Stimulated activated CD4-positive, alpha-beta T cell treated with anti-CD3 and anti-CD28 coated beads, Interleukin-1b, Interleukin-23, amount 100 ng/mL, for 24 hours (primary cell): ENCODE measurements around the gene SLC25A28.
"Not testable (repeated sequence)": the region's sequence is repeated elsewhere in the genome, so short reads cannot be mapped to it uniquely, and the experiment has no call there.

Experiments
- DNase-seq, 4 experiments: peaks; one replicate each; pipeline ENCODE4 v3.0.0-alpha.2; 2020; ENCODE audit warnings: low read depth in 4 of 4, low spot score in 1 of 4

SLC25A28 gene

DNA sequence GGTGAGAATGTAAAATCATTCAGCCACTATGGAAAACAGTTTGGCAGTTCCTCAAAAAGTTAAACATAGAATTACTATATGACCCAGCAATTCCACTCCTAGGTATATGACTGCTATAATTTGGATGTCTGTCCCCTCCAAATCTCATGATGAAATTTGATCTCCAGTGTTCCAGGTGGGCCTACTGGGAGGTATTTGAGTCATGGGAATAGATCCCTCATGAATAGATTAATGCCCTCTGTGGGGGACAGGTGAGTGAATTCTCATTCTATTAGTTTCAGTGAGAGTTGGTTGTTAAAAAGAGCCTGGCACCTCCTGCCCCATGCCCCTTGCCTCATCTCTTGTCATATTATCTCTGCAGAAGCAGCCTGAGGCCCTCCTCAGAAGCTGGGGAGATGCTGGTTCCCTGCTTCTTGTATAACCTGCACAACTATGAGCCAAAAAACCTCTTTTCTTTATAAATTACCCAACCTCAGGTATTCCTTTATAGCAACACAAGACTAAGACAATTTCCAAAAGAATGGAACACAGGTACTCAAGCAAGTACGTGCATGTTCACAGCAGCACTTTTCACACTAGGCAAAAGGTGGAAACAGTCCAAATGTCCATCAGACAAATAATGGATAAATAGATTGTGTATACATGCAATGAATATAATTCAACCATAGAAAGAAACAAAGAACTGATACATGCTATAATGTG is 8.8 kb upstream of the SLC25A28 start:
- DNase-seq, result no peak

DNA sequence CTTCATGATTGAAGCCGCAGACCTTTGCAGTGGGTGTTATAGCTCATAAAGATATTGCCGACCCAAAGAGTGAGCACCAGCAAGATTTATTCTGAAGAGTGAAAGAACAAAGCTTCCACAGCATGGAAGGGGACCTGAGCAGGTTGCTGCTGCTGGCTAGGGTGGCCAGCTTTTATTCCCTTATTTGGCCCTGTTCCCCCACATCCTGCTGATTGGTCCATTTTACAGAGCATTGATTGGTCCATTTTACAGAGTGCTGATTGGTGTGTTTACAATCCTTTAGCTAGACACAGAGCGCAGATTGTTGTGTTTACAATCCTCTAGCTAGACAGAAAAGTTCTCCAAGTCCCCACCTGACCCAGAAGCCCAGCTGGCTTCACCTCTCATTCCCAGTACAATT is 4.9 kb upstream of the SLC25A28 start:
- not testable (repeated sequence) for DNase-seq

DNA sequence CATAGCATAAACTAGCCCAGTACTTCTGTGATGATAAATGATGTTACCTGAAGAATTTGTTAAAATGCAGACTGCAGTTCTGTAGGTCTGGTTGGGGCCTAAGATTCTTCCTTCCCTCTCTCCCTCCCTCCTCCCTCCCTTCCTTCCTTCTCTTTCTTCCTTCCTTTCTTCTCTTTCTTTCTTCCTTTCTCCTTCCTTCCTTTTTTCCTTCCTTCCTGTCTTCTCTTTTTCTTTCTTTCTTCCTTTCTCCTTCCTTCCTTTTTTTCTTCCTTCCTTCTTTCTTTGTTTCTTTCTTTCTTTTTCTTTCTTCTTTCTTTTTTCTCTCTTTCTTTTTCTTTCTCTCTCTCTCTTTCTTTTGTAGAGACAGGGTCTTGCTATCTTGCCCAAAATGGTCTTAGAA is 3.7 kb upstream of the SLC25A28 start:
- DNase-seq, result no peak

DNA sequence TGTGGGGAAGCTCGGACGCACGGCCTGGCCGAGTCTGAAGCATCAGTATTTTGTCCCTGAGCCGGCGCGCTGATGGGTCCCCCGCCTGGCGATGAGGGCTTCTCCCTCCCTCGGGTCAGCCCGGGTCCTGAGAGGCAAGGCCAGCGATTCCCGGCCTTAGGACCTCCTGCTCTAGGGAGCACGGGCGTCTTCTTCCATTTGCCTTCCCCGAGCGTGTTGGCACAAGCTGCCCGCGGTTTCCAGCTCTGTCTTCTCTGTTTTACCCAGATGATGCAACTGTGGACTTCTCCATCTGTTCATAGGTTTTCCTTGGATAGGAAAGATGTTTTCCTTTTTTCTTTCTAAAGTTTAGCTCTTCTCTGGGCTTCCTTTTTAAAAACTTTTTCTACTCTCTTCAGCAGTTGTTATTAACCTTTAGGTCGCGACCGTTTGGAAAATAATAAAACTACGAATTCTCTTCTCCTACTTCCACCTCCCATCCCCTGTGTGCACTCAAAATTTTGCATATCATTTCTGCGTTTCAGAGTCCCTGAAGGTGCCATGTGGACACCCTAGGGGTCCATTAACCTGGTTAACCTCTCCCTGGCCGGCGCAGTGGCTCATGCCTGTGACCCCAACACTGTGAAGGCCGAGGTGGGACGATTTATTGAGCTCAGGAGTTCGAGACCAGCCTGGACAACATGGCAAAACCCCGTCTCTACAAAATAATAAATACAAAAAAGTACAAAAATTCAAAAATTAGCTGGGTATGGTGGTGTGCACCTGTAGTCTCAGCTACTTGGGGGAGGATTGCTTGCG is 1.4 kb upstream of the SLC25A28 start:
- no peak for DNase-seq

DNA sequence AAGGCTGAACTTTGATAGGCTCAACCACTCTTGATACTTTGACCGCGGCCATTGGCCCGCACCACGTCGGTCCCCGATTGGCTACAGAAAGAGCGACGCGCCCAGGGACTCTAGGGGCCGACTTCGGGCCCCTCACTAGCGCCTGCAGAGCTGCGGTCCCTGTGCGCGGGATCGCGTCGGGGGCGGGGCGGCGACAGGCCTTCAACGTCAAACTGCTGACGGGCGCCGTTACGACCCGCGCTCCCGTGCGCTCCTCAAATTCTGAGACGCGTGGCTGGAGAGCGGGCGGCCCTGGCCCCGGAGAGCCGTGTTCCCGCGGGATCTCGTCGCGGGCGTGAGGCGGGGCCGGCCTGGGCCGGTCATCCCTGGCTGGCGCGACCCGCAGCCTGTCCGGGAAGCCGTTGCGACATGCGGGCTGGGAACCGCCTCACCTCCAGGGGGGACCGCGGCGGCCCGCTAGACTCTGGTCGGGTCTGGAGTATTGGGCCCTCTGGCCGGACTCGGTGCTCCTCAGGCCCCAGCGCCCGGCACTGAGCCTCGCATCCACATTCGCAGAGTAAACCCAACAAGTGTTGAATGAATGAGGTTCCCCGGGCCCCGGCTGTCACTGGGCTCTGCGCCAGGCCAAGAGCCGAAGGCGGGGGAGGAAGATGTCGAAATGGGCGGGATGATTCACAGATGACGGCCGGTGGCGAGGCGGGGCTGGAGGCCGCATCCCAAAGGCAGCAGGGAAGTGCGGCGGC is 643 bp upstream of the SLC25A28 start:
- peak; percentile 57 to 87 (median 72) for DNase-seq

DNA sequence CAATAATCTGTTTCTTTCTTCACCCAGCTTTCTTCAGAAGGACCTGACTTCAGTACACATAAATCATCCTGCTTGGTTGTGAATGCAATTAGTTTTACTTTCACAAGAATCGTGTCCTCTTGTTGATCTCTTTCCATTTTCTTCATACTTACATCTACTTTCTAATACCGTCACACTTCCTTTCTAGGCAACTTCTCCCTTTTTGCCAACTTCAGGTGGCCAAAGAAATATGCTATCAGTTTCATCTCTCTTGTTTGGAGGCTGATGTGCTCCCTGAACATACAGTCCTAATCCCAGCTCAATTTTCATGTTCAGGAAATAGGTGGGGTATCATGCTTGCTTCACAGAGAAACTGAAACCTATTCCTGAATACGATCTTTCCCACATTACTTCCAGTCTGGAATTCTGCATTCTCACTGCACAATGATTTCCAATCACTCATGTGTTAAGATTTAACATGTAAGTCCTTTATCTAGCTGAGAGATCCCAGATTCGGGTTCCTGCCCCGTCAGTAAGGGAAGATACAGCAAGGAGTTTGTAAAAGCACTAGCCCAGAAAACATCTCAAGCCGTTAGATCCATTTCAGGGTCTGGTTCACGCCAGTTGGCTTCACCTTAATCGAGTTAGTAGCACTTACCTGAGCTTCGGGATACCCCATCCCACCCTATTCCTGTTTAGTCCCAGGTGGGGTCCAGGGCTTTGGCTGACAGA is 994 bp downstream of the SLC25A28 start:
- DNase-seq, result no peak

DNA sequence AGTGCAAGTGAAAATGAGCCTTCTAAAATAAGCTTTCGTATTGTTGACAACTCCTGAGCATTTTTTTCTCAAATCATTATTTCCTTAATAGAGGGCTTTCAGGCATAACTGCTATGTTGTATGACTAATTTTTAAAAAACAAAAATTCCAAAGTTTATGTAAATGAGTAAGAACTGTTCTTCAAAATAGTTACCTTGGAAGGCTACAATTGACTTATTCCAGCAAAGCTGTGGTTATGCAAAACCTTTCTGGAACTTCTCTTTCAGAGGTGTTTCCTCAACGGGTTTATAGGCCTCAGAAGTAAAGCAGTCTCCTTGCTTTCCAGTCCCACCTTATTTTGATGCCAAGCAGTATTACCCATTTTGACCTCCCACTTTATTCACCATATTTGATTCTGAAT is 2.5 kb downstream of the SLC25A28 start:
- DNase-seq, result no peak

DNA sequence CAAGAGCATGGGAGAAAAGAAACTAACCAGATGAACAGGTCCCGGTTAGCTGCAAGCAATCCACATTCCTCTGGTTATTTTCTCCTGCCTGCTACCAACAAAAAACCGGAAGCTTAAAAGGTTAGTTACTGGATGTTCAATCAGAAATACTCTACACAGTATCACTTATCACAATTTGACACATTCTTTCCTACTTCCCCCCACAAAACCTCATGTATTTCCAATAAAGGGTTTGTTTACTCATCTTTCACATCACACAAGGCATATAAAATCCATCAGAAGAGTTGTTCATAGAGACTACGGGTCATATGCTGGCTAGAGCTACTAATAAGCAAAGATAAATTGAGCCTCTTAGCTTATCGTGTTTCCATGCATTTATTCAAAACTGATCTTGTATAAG is 4.8 kb downstream of the SLC25A28 start:
- DNase-seq, result no peak

DNA sequence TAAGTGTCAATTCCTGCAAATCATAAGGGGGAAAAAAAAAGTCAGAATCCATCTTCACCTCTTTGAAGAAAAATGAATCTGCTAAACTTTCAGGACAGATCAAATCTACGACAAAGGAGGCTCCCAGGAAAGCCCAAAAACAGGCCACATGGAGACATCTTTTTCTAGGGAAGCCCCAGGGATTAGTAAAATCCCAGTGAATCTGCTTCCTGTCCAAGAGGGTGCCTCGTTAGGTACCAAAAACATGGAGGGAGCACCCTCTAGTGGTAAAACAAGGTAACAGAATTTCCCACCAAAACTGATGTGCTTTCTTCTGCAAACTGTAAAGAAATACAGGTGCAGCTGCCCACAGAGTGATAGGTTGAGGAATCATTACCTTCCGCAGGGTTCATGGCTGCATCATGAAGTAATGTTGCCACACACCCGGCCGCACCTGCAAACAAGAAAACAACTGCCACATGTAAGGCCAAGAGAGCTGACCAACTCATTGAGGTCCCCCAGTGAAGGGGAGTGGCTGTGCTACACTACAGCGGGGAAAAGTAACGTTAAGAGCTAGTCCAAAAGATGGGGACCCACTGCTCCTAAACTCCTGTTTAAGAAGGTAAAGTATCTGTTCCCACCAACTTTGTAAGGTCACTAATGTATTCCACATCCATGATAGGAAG is 7.9 kb downstream of the SLC25A28 start:
- DNase-seq, result no peak

DNA sequence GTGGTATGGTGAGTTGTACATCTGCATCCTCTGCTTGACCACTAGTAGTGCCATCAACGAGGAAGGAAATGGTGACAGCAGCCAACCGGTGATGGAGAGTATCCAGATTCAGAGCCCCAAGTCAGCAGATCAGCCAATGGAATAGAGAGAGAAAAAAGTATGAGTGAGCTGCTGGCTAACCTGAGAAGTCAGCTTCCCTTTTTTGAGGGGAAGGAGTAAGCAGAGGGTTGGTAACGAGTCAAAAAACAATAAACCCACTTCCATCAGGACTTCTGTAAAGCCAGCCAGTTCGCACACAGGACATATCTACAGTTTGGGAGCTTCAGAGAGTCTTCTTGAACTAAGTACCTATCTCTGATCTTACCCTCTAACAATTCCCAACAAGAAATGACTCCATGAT is 8.9 kb downstream of the SLC25A28 start:
- DNase-seq, result no peak

DNA sequence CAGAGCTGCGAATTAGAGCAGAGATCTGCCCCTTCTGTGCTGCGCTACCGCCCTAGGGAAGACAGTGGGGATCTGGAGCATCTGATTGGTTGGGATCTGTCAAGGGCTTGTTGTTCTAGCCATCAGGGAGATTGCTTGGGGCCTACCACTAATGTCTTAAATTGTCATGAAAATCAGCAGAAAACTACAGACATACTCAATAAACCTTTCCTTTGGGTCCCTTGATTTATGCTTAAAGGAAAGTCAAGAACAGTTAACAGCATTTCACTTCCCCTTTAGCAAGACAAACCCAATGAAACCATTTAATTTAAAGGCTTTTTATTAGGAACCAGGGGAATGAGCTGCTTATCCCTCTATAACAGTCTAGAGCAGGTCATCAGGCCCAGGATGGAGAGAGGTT is 10.0 kb downstream of the SLC25A28 start:
- DNase-seq, result no peak

DNA sequence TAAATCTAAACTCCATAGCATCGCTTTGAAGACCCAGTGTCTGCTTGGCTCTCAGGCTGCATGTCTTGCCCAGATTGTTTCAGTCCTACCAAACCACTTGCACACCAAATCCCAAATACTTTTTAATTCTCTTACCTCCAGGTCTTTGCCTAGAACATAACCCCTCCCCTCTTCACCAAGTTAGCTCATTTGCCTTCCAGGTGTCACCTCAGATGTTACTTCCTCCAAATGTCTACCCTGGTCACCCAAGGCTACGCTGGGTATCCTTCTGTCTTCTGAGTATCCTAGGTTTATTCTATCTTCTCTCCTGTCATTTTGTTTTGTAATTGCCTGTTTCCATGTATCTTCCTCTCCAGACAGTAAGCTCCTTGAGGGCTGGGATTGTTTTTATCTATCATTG is 11.1 kb downstream of the SLC25A28 start:
- DNase-seq, result no peak

DNA sequence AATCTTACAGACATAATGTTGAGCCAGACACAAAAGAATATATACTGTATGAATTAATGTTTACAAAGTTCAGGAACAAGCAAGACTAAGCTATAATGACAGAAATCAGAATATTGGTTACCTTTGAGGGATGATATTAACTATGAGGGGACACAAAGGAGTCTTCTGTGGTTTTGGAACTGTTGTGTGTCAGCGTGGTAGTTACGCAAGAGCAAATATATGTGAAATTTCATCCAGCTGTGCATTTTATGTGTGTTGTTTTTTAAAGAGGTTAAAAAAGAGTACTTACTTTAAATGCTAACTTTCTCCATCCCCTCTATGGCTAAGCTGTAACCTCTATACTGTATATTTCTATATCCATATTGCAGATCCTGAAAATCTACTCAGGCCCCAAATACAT is 14.9 kb downstream of the SLC25A28 start:
- DNase-seq, result no peak

DNA sequence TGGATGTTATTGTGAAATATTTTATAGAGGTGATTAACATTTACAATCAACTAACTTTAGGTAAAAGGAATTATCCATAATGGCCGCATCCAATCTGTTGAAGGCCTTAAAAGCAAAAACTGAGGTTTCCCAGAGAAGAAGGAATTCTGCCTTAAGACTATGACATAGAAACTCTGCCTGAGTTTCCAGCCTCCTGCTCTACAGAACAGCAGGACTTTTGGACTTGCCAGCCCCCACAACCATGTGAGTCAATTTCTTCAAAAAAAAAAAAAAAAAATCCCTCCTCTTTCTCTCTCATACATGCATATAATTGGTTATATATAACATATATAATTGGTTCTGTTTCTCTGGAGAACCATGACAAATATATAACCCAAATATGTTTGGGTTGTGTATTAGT is 15.4 kb downstream of the SLC25A28 start:
- DNase-seq, result no peak

DNA sequence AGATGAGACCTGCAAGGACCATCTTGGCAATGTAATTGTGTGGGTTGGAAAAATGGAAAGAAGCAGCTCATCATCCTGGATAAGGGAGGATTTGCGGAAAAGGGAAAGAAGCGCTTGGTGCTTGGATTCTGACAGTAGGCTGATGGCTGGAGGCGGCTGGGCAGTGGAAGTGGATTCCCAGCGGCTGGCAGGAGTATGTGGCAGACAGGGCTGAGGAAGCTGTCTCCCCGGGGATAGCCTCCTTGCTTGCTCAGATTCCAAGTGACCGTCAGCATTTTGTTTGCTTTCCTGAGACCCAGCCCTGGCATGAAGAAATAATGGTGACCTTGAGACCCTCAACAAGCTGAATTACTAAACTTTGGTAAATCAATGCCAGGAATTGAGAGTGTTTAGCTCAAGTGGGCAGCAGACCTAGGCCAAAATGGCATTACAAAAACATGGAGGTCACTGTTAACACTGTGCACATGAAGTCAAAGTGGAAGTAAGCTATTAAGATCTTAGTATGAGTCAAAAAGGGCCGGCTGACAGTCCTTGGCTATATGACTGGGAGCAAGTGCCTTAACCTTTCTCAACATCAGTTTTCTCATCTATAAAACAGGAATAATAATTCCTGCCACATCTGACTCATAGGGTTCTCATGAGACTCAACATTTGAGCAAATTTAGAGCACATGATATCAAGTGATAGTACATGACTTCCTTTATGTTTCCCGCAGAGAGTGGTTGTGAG is 21.3 kb downstream of the SLC25A28 start:
- DNase-seq, result no peak

DNA sequence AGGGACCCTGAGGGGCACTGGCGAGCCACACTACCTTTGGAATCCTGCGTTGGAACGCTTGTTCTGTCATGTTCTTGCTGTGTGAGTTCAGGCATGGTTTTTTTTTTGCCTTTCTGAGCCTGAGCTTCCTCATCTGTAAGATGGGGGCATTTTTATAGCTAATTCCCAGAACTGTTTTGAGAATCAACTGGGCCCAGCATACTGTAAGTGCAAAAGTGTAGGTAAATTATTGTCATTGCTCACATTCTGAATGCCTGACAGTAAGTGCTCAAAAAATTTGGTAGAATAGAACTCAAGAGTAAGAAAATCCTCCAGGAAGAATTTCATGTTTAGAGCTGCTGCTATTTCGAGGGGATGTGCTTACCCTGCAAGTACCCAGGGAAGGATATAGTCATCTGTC is 22.2 kb downstream of the SLC25A28 start:
- no peak for DNase-seq

DNA sequence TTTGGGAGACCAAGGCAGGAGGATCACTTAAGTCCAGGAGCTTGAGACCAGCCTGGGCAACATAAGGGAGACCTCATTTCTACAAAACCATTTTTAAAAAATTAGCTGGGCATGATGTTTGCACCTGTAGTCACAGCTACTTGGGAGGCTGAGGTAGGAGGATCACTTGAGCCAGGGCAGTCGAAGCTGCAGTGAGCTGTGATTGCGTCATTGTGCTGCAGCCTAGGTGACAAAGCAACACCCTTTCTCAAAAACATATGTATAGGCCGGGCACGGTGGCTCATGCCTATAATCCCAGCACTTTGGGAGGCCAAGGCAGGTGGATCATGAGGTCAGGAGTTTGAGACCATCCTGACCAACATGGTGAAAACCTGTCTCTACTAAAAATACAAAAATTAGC is 23.5 kb downstream of the SLC25A28 start:
- DNase-seq, result not testable (repeated sequence)

DNA sequence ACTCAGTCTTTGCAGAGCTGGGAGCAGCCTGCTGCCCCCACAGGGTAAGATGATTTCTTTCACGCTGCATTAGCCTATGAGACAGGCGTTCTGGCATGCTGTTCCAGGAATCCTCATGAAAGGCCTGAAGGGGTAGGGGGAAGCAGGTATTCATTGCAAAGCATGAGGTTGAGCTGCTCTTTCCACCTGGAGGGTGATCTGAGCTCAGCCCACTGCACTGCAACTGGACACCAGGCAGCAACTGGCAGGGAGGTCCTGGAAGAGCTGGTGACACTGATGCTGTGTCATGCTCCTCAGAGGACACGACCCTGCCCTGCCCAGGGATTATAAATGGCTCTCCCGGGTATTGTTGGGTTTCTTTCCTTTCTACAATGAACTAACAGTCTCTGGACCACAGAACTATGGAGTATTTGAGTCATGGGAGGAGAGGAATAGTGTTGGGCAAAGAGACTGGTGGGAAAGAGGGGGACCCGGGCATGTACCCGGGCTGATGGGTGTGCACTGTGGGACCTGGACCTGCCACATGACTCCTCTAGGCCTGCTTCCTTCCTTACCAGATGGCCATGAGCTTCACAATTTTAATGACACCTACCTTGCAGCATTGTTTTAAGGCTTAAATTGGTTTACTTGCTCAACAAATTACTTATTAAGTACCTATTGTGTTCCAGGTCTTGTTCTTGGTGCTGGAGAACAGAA is 24.3 kb downstream of the SLC25A28 start:
- no peak for DNase-seq

DNA sequence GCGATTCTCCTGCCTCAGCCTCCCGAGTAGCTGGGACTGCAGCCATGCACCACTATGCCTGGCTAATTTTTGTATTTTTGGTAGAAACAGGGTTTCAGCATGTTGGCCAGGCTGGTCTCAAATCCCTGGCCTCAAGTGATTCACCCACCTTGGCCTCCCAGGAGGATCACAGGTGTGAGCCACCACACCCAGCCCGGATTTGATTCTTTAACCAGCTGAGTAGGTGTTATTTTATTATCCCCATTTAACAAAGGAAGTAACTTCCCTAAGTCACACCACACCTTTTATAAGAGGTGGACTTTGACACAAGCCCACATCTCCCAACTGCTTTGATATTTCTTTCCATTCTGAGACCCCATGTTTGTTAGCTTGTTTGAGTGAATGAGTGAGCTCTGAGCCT is 25.0 kb downstream of the SLC25A28 start:
- no peak for DNase-seq

DNA sequence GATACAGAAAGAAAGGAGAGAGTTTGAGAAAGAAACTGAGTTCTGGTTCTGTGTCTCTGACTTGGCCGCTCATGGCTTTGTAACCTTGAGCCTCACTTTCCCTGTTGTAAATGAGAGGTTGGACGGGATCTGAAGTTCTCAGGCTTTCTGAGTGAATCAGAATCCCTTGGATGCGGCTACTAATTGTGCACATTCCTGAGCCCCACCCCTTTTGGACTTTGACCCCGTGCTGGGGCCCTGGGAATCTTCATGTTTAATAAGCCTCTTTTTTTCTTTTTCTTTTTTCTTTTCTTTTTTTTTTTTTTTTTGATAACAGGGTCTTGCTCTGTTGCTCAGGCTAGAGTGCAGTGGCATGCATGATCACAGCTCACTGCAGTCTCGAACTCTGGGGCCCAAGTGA is 26.9 kb downstream of the SLC25A28 start:
- DNase-seq, result no peak
